NOMO-1 treated with dmso at 0.1 percent for 144 hours (cell line): ENCODE results near the gene KIDINS220.

ENCODE experiments used
- DNase-seq: peaks from one replicate; lab custom pipeline; 2025; ENCODE audit not compliant: unreplicated experiment; lab: John Stamatoyannopoulos, UW

KIDINS220 gene

GRCh38 chr2:8699839-8700238 lies 137.6 kb downstream of the KIDINS220 start:
- no peak for DNase-seq

- no peak for DNase-seq
Observed at GRCh38 chr2:8697190-8697589, 140.2 kb downstream of the KIDINS220 start.

GRCh38 chr2:8694737-8695136 lies 142.7 kb downstream of the KIDINS220 start:
- no peak for DNase-seq

- DNase-seq = peak; percentile 31
Observed at GRCh38 chr2:8693157-8693821, 144.1 kb downstream of the KIDINS220 start.

- no peak for DNase-seq
Observed at GRCh38 chr2:8692783-8693156, 144.6 kb downstream of the KIDINS220 start.

GRCh38 chr2:8691859-8692437 lies 145.5 kb downstream of the KIDINS220 start:
- no peak for DNase-seq

GRCh38 chr2:8685697-8686358 lies 151.6 kb downstream of the KIDINS220 start:
- DNase-seq = no peak

- DNase-seq = no peak
Observed at GRCh38 chr2:8684878-8685696, 152.3 kb downstream of the KIDINS220 start.

- no peak for DNase-seq
Observed at GRCh38 chr2:8684540-8684877, 152.9 kb downstream of the KIDINS220 start.

- peak; percentile 26 for DNase-seq
Observed at GRCh38 chr2:8682719-8683667, 154.4 kb downstream of the KIDINS220 start.

GRCh38 chr2:8681786-8682692 lies 155.4 kb downstream of the KIDINS220 start, which contains the start of gene ID2:
Gene ID2, plus strand, starts transcription at chr2:8682056. Its CDS starts 110 bp downstream, at chr2:8682166.
- DNase-seq = peak; percentile 97

GRCh38 chr2:8680822-8681760 lies 156.3 kb downstream of the KIDINS220 start:
- DNase-seq = peak; percentile 74

- no peak for DNase-seq
Observed at GRCh38 chr2:8679827-8680731, 157.3 kb downstream of the KIDINS220 start.

GRCh38 chr2:8679567-8679826 lies 157.9 kb downstream of the KIDINS220 start:
- DNase-seq = no peak
